Vagina (tissue), 2 donors: ENCODE results near the gene NSD2.

ENCODE experiments used
- CTCF ChIP-seq, 3 experiments: fragments of 450-650 bp in 2 of 3; fragments of 200-600 bp in 1 of 3; sonication (generic) in 1 of 3; IDR thresholded peaks; one replicate each; pipeline ENCODE4 v1.5.1; 2017 to 2019; ENCODE audit warnings: antibody characterized with exemption in 3 of 3, mild to moderate bottlenecking in 2 of 3, moderate library complexity in 2 of 3
- POLR2A ChIP-seq, 2 donors: fragments of 450-650 bp; IDR thresholded peaks; one replicate each; pipeline ENCODE4 v1.6.1; 2017; ENCODE audit warnings: antibody characterized with exemption in 2 of 2, mild to moderate bottlenecking in 2 of 2, moderate library complexity in 2 of 2

DNA sequence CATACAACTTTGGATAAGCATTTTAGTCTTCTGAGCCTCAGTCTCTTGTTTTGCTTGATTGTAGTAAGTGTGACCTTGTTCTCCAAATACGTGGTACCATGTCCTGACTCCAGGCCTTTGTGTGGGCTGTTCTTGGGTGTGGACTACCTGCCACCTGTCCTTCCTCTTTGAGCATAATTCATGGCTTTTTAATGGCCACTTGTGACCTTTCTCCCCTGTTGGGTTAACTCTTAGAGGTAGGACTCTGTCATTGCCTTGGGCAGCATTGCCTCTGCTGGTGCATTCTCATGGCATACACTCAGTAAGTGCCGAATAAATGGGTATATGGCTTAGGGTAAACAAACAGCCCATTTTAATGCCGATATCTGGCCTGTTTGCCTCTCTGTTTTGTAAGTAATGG lies 3.0 kb downstream of the NSD2 start:
- TF ChIP-seq POLR2A (IDR thresholded peaks at IDR 0.05) (no peak), CTCF (IDR thresholded peaks at IDR 0.05) (no peak)
